ENCODE results near the gene CLNK. TPM values are rescaled to one million over a fixed set of nuclear protein-coding genes. Genes with fewer than 3 reads are reported as not detected.

Gene CLNK, protein sequence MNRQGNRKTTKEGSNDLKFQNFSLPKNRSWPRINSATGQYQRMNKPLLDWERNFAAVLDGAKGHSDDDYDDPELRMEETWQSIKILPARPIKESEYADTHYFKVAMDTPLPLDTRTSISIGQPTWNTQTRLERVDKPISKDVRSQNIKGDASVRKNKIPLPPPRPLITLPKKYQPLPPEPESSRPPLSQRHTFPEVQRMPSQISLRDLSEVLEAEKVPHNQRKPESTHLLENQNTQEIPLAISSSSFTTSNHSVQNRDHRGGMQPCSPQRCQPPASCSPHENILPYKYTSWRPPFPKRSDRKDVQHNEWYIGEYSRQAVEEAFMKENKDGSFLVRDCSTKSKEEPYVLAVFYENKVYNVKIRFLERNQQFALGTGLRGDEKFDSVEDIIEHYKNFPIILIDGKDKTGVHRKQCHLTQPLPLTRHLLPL
- polyA plus RNA-seq (2011; rRNA removed) (not detected in 2 replicates), polyA plus RNA-seq (2017; fragmentation: RNase III; extraction: RNeasy Plus Mini Kit Qiagen cat#74134 plus additional on column Dnase treatment) (not detected in 3 replicates), polyA minus RNA-seq (2011; rRNA and poly(A)+ RNA removed) (not detected in 2 replicates)
- polyA plus RNA-seq (2012; cell fraction: cytosol; rRNA removed), result not detected in 2 replicates
- polyA plus RNA-seq (2012; cell fraction: nucleus; rRNA removed), result not detected in 2 replicates

DNA sequence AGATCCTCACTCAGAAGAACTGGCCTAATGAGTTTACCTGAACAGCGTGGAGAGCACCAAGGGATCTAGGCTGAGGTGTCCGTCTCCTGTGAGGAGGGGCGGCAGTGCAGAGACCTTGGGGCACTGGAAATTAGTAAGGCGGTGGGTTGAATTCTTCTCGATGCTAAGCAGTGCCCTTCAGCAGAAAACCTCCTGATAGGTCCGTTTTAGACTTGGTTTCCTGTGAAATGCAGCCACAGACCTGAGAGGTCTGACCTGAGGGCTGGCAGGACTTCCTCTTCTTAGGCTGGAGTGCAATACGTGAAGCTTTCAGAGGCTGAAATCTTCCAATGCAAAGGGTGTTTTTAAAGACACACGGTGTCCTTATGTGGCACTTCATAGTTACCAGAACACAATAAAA lies at the start of gene CLNK:
CLNK (minus strand) TSS at position 138 of the 400 bp plus-strand sequence. CDS start 16,899 bp downstream, outside the sequence.
- no peak for ATAC-seq
- ChIA-PET CTCF (no interaction called here), POLR2A (no interaction called here)
- no peak for DNase-seq (ENCODE audit: low read depth in 1 of 2, low spot score in 1 of 2)
- Histone ChIP-seq H3K4me3 (no peak within 1 kb of the TSS), H3K4me1 (no peaks in the 10 kb centered on the region), H3K4me2 (no peak within 1 kb of the TSS), H3K27ac (no peak within 1 kb of the TSS), H3K9me3 (no peaks in the 10 kb centered on the region)
- TF ChIP-seq CHD4 (IDR thresholded peaks at IDR 0.05; ENCODE audit: borderline replicate concordance) (no peak), JUNB (IDR thresholded peaks at IDR 0.05) (no peak), NPAS2 (CRISPR knock-in tag; IDR thresholded peaks at IDR 0.05; ENCODE audit: borderline replicate concordance) (no peak), RCOR1 (IDR thresholded peaks at IDR 0.05; ENCODE audit: low read depth, low read length) (no peak), ZSCAN20 (CRISPR knock-in tag; IDR thresholded peaks at IDR 0.05) (no peak), RAD21 (conservative IDR thresholded peaks at IDR 0.05 in 1 of 2, IDR thresholded peaks at IDR 0.05 in 1 of 2) (no peak), ZNF302 (CRISPR knock-in tag; IDR thresholded peaks at IDR 0.05) (no peak), POLR2AphosphoS2 (conservative IDR thresholded peaks at IDR 0.05; ENCODE audit: low read length) (no peak), HOXB5 (CRISPR knock-in tag; IDR thresholded peaks at IDR 0.05) (no peak), CEBPB (IDR thresholded peaks at IDR 0.05) (no peak), USF2 (IDR thresholded peaks at IDR 0.05) (no peak), NFE2L2 (conservative IDR thresholded peaks at IDR 0.05; ENCODE audit: low read length) (no peak), PHF8 (IDR thresholded peaks at IDR 0.05; ENCODE audit: borderline replicate concordance, low read depth) (no peak), ZFP36 (IDR thresholded peaks at IDR 0.05; ENCODE audit: borderline replicate concordance, partially characterized antibody) (no peak), EHF (CRISPR knock-in tag; IDR thresholded peaks at IDR 0.05) (no peak)
- TF ChIP-seq, protein P1, sequence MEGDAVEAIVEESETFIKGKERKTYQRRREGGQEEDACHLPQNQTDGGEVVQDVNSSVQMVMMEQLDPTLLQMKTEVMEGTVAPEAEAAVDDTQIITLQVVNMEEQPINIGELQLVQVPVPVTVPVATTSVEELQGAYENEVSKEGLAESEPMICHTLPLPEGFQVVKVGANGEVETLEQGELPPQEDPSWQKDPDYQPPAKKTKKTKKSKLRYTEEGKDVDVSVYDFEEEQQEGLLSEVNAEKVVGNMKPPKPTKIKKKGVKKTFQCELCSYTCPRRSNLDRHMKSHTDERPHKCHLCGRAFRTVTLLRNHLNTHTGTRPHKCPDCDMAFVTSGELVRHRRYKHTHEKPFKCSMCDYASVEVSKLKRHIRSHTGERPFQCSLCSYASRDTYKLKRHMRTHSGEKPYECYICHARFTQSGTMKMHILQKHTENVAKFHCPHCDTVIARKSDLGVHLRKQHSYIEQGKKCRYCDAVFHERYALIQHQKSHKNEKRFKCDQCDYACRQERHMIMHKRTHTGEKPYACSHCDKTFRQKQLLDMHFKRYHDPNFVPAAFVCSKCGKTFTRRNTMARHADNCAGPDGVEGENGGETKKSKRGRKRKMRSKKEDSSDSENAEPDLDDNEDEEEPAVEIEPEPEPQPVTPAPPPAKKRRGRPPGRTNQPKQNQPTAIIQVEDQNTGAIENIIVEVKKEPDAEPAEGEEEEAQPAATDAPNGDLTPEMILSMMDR (IDR thresholded peaks at IDR 0.05), result no peak
- TF ChIP-seq, protein P2, sequence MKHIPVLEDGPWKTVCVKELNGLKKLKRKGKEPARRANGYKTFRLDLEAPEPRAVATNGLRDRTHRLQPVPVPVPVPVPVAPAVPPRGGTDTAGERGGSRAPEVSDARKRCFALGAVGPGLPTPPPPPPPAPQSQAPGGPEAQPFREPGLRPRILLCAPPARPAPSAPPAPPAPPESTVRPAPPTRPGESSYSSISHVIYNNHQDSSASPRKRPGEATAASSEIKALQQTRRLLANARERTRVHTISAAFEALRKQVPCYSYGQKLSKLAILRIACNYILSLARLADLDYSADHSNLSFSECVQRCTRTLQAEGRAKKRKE (CRISPR knock-in tag; IDR thresholded peaks at IDR 0.05; ENCODE audit: low read depth), result no peak
- WGBS (ENCODE audit: missing lambda C conversion rate), result 32% methylated on average over 6 of the region's 8 CpGs
- no peak for FAIRE-seq

- Histone ChIP-seq H3K4me1 (no peaks in the 10 kb centered on the region), H3K4me3 (no peak overlapping the region), H3K4me2 (no peak overlapping the region), H3K27ac (no peak overlapping the region), H3K9me3 (no peaks in the 10 kb centered on the region)
- ATAC-seq (no peak), FAIRE-seq (no peak), DNase-seq (ENCODE audit: low read depth in 1 of 2, low spot score in 1 of 2) (no peak)
- WGBS (ENCODE audit: missing lambda C conversion rate), result 0% methylated on average over 1 of the region's 1 CpG
- CTCF ChIA-PET, result no interaction called here
- POLR2A ChIA-PET, result no interaction called here
- TF ChIP-seq, protein P3, sequence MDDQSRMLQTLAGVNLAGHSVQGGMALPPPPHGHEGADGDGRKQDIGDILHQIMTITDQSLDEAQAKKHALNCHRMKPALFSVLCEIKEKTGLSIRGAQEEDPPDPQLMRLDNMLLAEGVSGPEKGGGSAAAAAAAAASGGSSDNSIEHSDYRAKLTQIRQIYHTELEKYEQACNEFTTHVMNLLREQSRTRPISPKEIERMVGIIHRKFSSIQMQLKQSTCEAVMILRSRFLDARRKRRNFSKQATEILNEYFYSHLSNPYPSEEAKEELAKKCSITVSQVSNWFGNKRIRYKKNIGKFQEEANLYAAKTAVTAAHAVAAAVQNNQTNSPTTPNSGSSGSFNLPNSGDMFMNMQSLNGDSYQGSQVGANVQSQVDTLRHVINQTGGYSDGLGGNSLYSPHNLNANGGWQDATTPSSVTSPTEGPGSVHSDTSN (IDR thresholded peaks at IDR 0.05), result no peak
- TF ChIP-seq BHLHE40 (IDR thresholded peaks at IDR 0.05; ENCODE audit: low read depth, low read length), result no peak
- TF ChIP-seq TP53 (CRISPR knock-in tag; IDR thresholded peaks at IDR 0.05), result no peak
- no peak for TF ChIP-seq BCL3 (IDR thresholded peaks at IDR 0.05)
- TF ChIP-seq NPAS2 (CRISPR knock-in tag; IDR thresholded peaks at IDR 0.05; ENCODE audit: borderline replicate concordance), result no peak
- no peak for TF ChIP-seq EP300 (IDR thresholded peaks at IDR 0.05)
- TF ChIP-seq MAX (IDR thresholded peaks at IDR 0.05), result no peak
- no peak for TF ChIP-seq TFCP2L1 (CRISPR knock-in tag; IDR thresholded peaks at IDR 0.05)
Measured at GRCh38 chr4:10733481-10734062, 49.0 kb upstream of the CLNK start.
